GM19397 (cell line): ENCODE results near the gene HHAT.

Experiments used
- ATAC-seq: cut with Tn5 transposase; IDR thresholded peaks from one replicate; pipeline ENCODE4 v1.9.1; 2021; ENCODE audit warnings: mild to moderate bottlenecking, moderate library complexity; ENCODE audit not compliant: unreplicated experiment

The HHAT gene

GRCh38 chr1:210313046-210313595 is 15.6 kb upstream of the HHAT start:
- no peak for ATAC-seq

- no peak for ATAC-seq
Observed at GRCh38 chr1:210313921-210314320, 14.8 kb upstream of the HHAT start.

- no peak for ATAC-seq
Observed at GRCh38 chr1:210315529-210315928, 13.2 kb upstream of the HHAT start.

- no peak for ATAC-seq
Observed at GRCh38 chr1:210321131-210321530, 7.6 kb upstream of the HHAT start.

GRCh38 chr1:210321552-210321951 is 7.2 kb upstream of the HHAT start:
- no peak for ATAC-seq

- no peak for ATAC-seq
Observed at GRCh38 chr1:210323957-210324356, 4.7 kb upstream of the HHAT start.

GRCh38 chr1:210325026-210325670 is 3.6 kb upstream of the HHAT start:
- ATAC-seq, result no peak

GRCh38 chr1:210328032-210328745 is 513 bp upstream of the HHAT start:
- ATAC-seq, result no peak

GRCh38 chr1:210330279-210330866 is 1.7 kb downstream of the HHAT start:
- ATAC-seq, result no peak

GRCh38 chr1:210332233-210332632 is 3.5 kb downstream of the HHAT start:
- no peak for ATAC-seq

GRCh38 chr1:210332719-210333398 is 4.2 kb downstream of the HHAT start:
- ATAC-seq, result peak; percentile 70

GRCh38 chr1:210335001-210335400 is 6.3 kb downstream of the HHAT start:
- ATAC-seq, result no peak

GRCh38 chr1:210336362-210336761 is 7.7 kb downstream of the HHAT start:
- no peak for ATAC-seq

GRCh38 chr1:210339500-210339899 is 10.8 kb downstream of the HHAT start:
- ATAC-seq, result no peak

GRCh38 chr1:210340311-210340710 is 11.6 kb downstream of the HHAT start:
- ATAC-seq, result no peak

GRCh38 chr1:210340841-210341240 is 12.1 kb downstream of the HHAT start:
- no peak for ATAC-seq

GRCh38 chr1:210342986-210343780 is 14.5 kb downstream of the HHAT start:
- peak; percentile 64 for ATAC-seq

- no peak for ATAC-seq
Observed at GRCh38 chr1:210344706-210345105, 16.0 kb downstream of the HHAT start.

- no peak for ATAC-seq
Observed at GRCh38 chr1:210347112-210347511, 18.4 kb downstream of the HHAT start.

- ATAC-seq, result no peak
Observed at GRCh38 chr1:210351496-210351895, 22.8 kb downstream of the HHAT start.

- no peak for ATAC-seq
Observed at GRCh38 chr1:210352575-210352974, 23.9 kb downstream of the HHAT start.
